NB4 (cell line): ENCODE results near the gene FBXO28.

Experiments used
- DNase-seq: peaks from one replicate; pipeline ENCODE4 v3.0.0; 2010; ENCODE audit warnings: low read depth
- H3K4me3 ChIP-seq: one replicate; pipeline ENCODE4 v1.5.1; 2011; ENCODE audit warnings: mild to moderate bottlenecking, low read depth, low read length, moderate library complexity
- CTCF ChIP-seq: IDR thresholded peaks from one replicate; pipeline ENCODE4 v1.5.1; 2012; ENCODE audit warnings: low read depth, low read length
- MAX ChIP-seq: IDR thresholded peaks from 2 replicates; pipeline ENCODE4 v1.6.1; 2011; ENCODE audit warnings: low read depth, low read length
- MYC ChIP-seq: IDR thresholded peaks from 2 replicates; pipeline ENCODE4 v1.6.1; 2011; ENCODE audit warnings: low read depth, low read length
- POLR2A ChIP-seq: IDR thresholded peaks from 2 replicates; pipeline ENCODE4 v1.6.1; 2011; ENCODE audit warnings: mild to moderate bottlenecking; ENCODE audit not compliant: insufficient read length; ENCODE audit errors: extremely low read depth

FBXO28 gene

DNA sequence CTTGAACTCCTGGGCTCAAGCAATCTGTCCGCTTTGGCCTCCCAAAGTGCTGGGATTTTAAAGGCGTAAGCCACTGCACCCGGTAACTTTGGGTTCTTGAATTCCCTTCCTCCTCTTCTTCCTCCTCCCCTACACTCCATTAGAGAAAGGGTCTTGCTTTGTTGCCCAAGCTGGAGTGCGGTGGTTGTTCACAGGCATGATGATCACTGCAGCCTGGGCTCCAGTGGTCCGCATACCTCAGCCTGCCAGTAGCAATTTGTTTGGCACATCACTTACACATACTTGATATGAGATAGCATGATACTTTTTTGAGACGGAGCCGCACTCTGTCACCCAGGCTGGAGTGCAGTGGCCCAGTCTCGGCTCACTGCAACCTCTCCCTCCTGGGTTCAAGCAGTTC is 71.3 kb downstream of the FBXO28 start:
- no peak for TF ChIP-seq MAX
- TF ChIP-seq POLR2A, result no peak
- no peak for TF ChIP-seq CTCF
- TF ChIP-seq MYC, result no peak
- peak overlapping the region; percentile 85 for H3K4me3 ChIP-seq
- no peak for DNase-seq

- no peak overlapping the region for H3K4me3 ChIP-seq
- no peak for DNase-seq
- TF ChIP-seq POLR2A (no peak), MYC (no peak), CTCF (no peak), MAX (no peak)
These were observed 74.4 kb downstream of the FBXO28 start for GRCh38 chr1:224188286-224188685.

DNA sequence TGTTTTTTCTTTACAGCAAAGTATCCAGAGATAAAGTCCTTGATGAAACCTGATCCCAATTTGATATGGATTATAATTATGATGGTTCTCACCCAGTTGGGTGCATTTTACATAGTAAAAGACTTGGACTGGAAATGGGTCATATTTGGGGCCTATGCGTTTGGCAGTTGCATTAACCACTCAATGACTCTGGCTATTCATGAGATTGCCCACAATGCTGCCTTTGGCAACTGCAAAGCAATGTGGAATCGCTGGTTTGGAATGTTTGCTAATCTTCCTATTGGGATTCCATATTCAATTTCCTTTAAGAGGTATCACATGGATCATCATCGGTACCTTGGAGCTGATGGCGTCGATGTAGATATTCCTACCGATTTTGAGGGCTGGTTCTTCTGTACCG is 75.7 kb downstream of the FBXO28 start:
- no peak for DNase-seq
- TF ChIP-seq MYC (no peak), POLR2A (no peak), MAX (no peak), CTCF (no peak)

DNA sequence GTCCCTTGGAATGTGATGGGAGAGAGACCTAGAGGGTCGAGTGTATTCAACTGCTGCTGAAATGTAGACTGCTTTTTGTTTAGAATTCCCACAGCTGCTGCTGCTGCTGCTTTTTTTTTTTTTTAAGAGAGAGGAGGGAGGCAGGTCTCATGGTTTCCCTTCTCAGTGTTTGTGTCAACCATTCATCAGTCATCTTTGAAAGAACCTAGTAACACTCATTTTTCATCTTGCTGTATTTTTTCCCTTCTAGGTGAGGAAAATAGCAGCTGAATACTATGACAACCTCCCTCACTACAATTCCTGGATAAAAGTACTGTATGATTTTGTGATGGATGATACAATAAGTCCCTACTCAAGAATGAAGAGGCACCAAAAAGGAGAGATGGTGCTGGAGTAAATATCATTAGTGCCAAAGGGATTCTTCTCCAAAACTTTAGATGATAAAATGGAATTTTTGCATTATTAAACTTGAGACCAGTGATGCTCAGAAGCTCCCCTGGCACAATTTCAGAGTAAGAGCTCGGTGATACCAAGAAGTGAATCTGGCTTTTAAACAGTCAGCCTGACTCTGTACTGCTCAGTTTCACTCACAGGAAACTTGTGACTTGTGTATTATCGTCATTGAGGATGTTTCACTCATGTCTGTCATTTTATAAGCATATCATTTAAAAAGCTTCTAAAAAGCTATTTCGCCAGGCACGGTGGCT is 78.3 kb downstream of the FBXO28 start:
- H3K4me3 ChIP-seq, result no peak overlapping the region
- no peak for DNase-seq
- no peak for TF ChIP-seq POLR2A
- no peak for TF ChIP-seq MAX
- no peak for TF ChIP-seq MYC
- TF ChIP-seq CTCF, result no peak

More for the DNA sequence above, 75.7 kb downstream of the FBXO28 start:
- no peak overlapping the region for H3K4me3 ChIP-seq

DNA sequence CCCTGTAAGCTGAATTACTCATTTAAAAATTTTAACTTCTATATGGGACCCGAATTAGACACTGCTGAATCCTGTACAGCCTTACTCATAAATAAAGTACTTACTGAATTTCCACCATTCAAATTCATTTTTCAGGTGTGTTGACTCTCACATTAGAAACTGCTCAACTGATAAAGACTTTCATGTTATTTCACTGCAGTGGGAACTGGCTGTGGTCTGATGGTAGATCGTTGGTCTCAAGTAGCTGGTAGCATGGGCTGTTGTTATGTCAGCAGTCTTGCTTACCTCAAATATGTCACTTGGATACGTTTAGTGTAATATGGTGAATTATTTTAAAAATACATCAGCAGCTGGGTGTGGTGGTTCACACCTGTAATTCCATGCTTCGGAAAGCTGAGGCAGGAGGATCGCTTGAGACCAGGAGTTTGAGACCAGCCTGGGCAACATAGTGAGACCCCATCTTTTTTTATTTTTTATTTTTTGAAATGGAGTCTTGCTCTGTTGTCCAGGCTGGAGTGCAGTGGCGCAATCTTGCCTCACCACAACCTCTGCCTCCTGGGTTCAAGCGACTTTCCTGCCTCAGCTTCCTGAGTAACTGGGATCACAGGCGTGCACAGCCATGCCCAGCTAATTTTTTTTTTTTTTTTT is 79.5 kb downstream of the FBXO28 start:
- DNase-seq, result no peak
- no peak overlapping the region for H3K4me3 ChIP-seq
- TF ChIP-seq CTCF, result no peak
- TF ChIP-seq MYC, result no peak
- TF ChIP-seq POLR2A, result no peak
